Transverse colon (tissue), 4 donors: ENCODE results near the gene HIVEP2.

Experiments
- EP300 ChIP-seq: sonication (generic); formaldehyde crosslinking; IDR thresholded peaks from one replicate; pipeline ENCODE4 v1.6.1; 2017; ENCODE audit warnings: antibody characterized with exemption, low read depth
- POLR2A ChIP-seq: fragments of 450-650 bp; IDR thresholded peaks from one replicate; pipeline ENCODE4 v1.6.1; 2016; ENCODE audit warnings: antibody characterized with exemption, mild to moderate bottlenecking, moderate library complexity
- POLR2AphosphoS5 ChIP-seq, 3 donors: sonication (generic); formaldehyde crosslinking; IDR thresholded peaks; one replicate each; pipeline ENCODE4 v1.6.1; 2016; ENCODE audit warnings: antibody characterized with exemption in 3 of 3
- TF ChIP-seq, protein P1 (sequence below), 5 experiments: fragments of 200-600 bp in 3 of 5; fragments of 450-650 bp in 2 of 5; sonication (generic) in 3 of 5; IDR thresholded peaks; 1 replicate in 2 of 5; 2 replicates in 3 of 5; pipeline ENCODE4 v1.5.1; 2016 to 2017; ENCODE audit warnings: antibody characterized with exemption in 5 of 5, inconsistent platforms in 3 of 5, mild to moderate bottlenecking in 2 of 5, moderate library complexity in 1 of 5

DNA sequence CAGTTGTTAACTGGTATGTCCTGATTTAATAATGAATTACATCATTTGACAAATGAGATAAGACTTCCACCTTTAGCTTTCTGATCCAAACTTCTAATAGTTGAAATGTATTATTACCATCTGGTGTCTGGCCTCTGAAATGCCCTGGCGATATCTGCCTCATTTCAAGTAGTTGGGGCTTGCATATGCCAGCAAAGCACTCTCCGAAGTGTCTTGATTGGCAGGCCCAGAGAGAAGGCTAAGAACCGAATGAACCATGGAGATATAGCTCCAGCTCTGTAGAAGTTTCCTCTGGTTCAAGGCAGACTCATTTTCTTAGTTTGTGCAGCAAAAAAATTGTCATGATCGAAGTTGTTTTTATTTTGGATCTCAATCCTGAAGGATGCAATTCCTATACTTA, 13.4 kb upstream of the HIVEP2 start:
- TF ChIP-seq, protein P1, sequence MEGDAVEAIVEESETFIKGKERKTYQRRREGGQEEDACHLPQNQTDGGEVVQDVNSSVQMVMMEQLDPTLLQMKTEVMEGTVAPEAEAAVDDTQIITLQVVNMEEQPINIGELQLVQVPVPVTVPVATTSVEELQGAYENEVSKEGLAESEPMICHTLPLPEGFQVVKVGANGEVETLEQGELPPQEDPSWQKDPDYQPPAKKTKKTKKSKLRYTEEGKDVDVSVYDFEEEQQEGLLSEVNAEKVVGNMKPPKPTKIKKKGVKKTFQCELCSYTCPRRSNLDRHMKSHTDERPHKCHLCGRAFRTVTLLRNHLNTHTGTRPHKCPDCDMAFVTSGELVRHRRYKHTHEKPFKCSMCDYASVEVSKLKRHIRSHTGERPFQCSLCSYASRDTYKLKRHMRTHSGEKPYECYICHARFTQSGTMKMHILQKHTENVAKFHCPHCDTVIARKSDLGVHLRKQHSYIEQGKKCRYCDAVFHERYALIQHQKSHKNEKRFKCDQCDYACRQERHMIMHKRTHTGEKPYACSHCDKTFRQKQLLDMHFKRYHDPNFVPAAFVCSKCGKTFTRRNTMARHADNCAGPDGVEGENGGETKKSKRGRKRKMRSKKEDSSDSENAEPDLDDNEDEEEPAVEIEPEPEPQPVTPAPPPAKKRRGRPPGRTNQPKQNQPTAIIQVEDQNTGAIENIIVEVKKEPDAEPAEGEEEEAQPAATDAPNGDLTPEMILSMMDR (IDR thresholded peaks at IDR 0.05): no peak
- TF ChIP-seq POLR2A (no peak), EP300 (no peak), POLR2AphosphoS5 (IDR thresholded peaks at IDR 0.05) (no peak)
